K562 (cell line): Measurements from ENCODE around the gene NAT8. TPM values are rescaled to one million over a fixed set of nuclear protein-coding genes. Genes with fewer than 3 reads are reported as not detected.

Experiments
- ATAC-seq: fragments of 200-7000 bp; cut with Tn5 transposase; 3 replicates; pipeline ENCODE4 v1.9.1; 2020; ENCODE audit warnings: moderate library complexity
- BruUV-seq: library from RNA; stranded (reverse); fragments of 400-500 nt; replicated peaks from 2 replicates; lab custom pipeline; 2021; lab: Mats Ljungman, UMichigan
- CTCF ChIA-PET: fragments of 300-600 bp; formaldehyde crosslinking; extraction: SDS; loops from one replicate; lab custom pipeline; 2021; ENCODE audit warnings: low intra/inter-chr PET ratio; lab: Yijun Ruan, JAX
- POLR2A ChIA-PET: fragments of 300-600, 350-650 bp; sonication (Branson Sonifier 250); formaldehyde crosslinking; extraction: SDS; loops from one replicate; lab custom pipeline; 2021; ENCODE audit warnings: antibody characterized with exemption, inconsistent platforms; lab: Yijun Ruan, JAX
- DNase-seq, 4 experiments: peaks; one replicate each; pipeline versions ENCODE4 v3.0.0 to v3.0.0-alpha.2; 2011 to 2018; ENCODE audit warnings: low spot score in 3 of 4, mixed read lengths in 3 of 4; ENCODE audit errors: extremely low read depth in 1 of 4
- FAIRE-seq: peaks from 2 replicates; lab custom pipeline; 2011; peaks lifted over from hg19 to GRCh38; lab: Jason Lieb, UNC
- H2AFZ ChIP-seq: 2 replicates; pipeline ENCODE4 v1.6.0; 2011; ENCODE audit warnings: low read depth, low read length, control low read depth, inconsistent platforms
- H3K27ac ChIP-seq: fragments of 200-600 bp; 3 replicates; pipeline ENCODE4 v1.8.0; 2011; ENCODE audit warnings: low read depth, mild to moderate bottlenecking, control low read depth, inconsistent platforms, low read length, moderate library complexity, mixed read lengths; ENCODE audit errors: extremely low read depth
- H3K27me3 ChIP-seq, 2 experiments: fragments of 300-600 bp in 1 of 2; 2 replicates in 1 of 2; 3 replicates in 1 of 2; pipeline versions ENCODE4 v1.6.0 to v1.8.0; 2011; ENCODE audit warnings: inconsistent platforms in 2 of 2, low read length in 2 of 2, mild to moderate bottlenecking in 1 of 2, mixed read lengths in 1 of 2, moderate library complexity in 1 of 2; ENCODE audit not compliant: control insufficient read depth in 2 of 2, insufficient read depth in 2 of 2
- H3K36me3 ChIP-seq: fragments of 300-600 bp; 3 replicates; pipeline ENCODE4 v1.8.0; 2011; ENCODE audit warnings: mild to moderate bottlenecking, low read length, inconsistent platforms; ENCODE audit not compliant: control insufficient read depth, insufficient read depth
- H3K4me1 ChIP-seq, 2 experiments: fragments of 200-600 bp in 1 of 2; replicated peaks in 1 of 2; 2 replicates in 1 of 2; 3 replicates in 1 of 2; pipeline versions ENCODE4 v1.5.1 to v1.8.0; 2011; ENCODE audit warnings: inconsistent platforms in 2 of 2, low read length in 2 of 2, mild to moderate bottlenecking in 1 of 2, mixed read lengths in 1 of 2, moderate library complexity in 1 of 2; ENCODE audit not compliant: control insufficient read depth in 2 of 2, insufficient read depth in 2 of 2
- H3K4me2 ChIP-seq: 2 replicates; pipeline ENCODE4 v1.6.1; 2011; ENCODE audit warnings: low read length, control low read depth, inconsistent platforms, mixed read lengths; ENCODE audit not compliant: insufficient read depth
- H3K4me3 ChIP-seq: fragments of 200-600 bp; sonication (generic), shearing (Covaris generic); 2 replicates; pipeline ENCODE4 v1.5.1; 2016; ENCODE audit warnings: control low read depth, inconsistent platforms
- H3K79me2 ChIP-seq: fragments of 200-600 bp; 3 replicates; pipeline ENCODE4 v1.8.0; 2011; ENCODE audit warnings: low read length, inconsistent platforms; ENCODE audit not compliant: control insufficient read depth, insufficient read depth
- H3K9ac ChIP-seq, 2 experiments: 2 replicates each; pipeline versions ENCODE4 v1.6.0 to v1.6.1; 2011; ENCODE audit warnings: low read depth in 2 of 2, low read length in 2 of 2, control low read depth in 1 of 2, inconsistent platforms in 1 of 2, mild to moderate bottlenecking in 1 of 2, mixed read lengths in 1 of 2; ENCODE audit not compliant: insufficient read depth in 1 of 2
- H3K9me1 ChIP-seq: one replicate; pipeline ENCODE4 v1.6.0; 2011; ENCODE audit warnings: inconsistent platforms, mild to moderate bottlenecking, low read length, moderate library complexity; ENCODE audit not compliant: control insufficient read depth, insufficient read depth
- H3K9me3 ChIP-seq: replicated peaks from 2 replicates; pipeline ENCODE4 v1.5.1; 2011; ENCODE audit warnings: low read depth, low read length, inconsistent platforms; ENCODE audit not compliant: control insufficient read depth, insufficient read depth
- H4K20me1 ChIP-seq: replicated peaks from 2 replicates; pipeline ENCODE4 v1.6.1; 2011; ENCODE audit warnings: low read length, inconsistent platforms, mixed read lengths; ENCODE audit not compliant: control insufficient read depth, insufficient read depth
- CBFA2T2 ChIP-seq: fragments of 450-650 bp; conservative IDR thresholded peaks from 2 replicates; pipeline ENCODE4 v1.6.1; 2017; ENCODE audit warnings: mild to moderate bottlenecking
- CBFA2T3 ChIP-seq: fragments of 450-650 bp; IDR thresholded peaks from 2 replicates; pipeline ENCODE4 v1.6.1; 2017
- DMBX1 ChIP-seq: fragments of 250-450 bp; sonication (Bioruptor Pico); IDR thresholded peaks from 2 replicates; pipeline ENCODE4 v1.8.0; 2022; ENCODE audit warnings: inconsistent platforms, mild to moderate bottlenecking, moderate library complexity, borderline replicate concordance
- GATA2 ChIP-seq: sonication (generic); formaldehyde crosslinking; IDR thresholded peaks from 2 replicates; pipeline ENCODE4 v1.4.0; 2020; ENCODE audit warnings: mild to moderate bottlenecking, missing genetic modification reagents
- HINFP ChIP-seq: fragments of 450-650 bp; conservative IDR thresholded peaks from 2 replicates; pipeline ENCODE4 v1.6.1; 2016; ENCODE audit warnings: missing genetic modification characterization, low read depth, mild to moderate bottlenecking, control low read depth, missing compliant biosample characterization
- HNRNPK ChIP-seq: fragments of 200-400 bp; formaldehyde crosslinking; IDR thresholded peaks from one replicate; pipeline ENCODE4 v1.6.1; 2018; ENCODE audit warnings: mild to moderate bottlenecking, low read depth, low read length; ENCODE audit not compliant: poor library complexity, severe bottlenecking
- JUNB ChIP-seq: fragments of 450-650 bp; formaldehyde crosslinking; conservative IDR thresholded peaks from 2 replicates; pipeline ENCODE4 v1.4.0; 2020; ENCODE audit warnings: mild to moderate bottlenecking
- MAFG ChIP-seq: fragments of 450-650 bp; conservative IDR thresholded peaks from 2 replicates; pipeline ENCODE4 v1.6.1; 2016; ENCODE audit warnings: missing genetic modification characterization, missing compliant biosample characterization
- PHB2 ChIP-seq: fragments of 450-650 bp; IDR thresholded peaks from 2 replicates; pipeline ENCODE4 v1.6.1; 2017; ENCODE audit warnings: low read depth
- PTBP1 ChIP-seq: fragments of 200-400 bp; formaldehyde crosslinking; IDR thresholded peaks from 2 replicates; pipeline ENCODE4 v1.6.1; 2017; ENCODE audit warnings: low read depth, low read length
- THAP12 ChIP-seq: fragments of 250-450 bp; sonication (Bioruptor Pico); IDR thresholded peaks from 2 replicates; pipeline ENCODE4 v1.9.0; 2021; ENCODE audit warnings: mild to moderate bottlenecking, inconsistent platforms
- ZNF507 ChIP-seq: conservative IDR thresholded peaks from 2 replicates; pipeline ENCODE4 v1.6.1; 2017; ENCODE audit warnings: missing genetic modification characterization, missing compliant biosample characterization
- WGBS: fragments of 100-300 bp; shearing (Covaris generic); methylation state at CpG from one replicate; pipeline ENCODE4 v1.1.6; 2016; ENCODE audit warnings: low coverage, mixed read lengths; ENCODE audit not compliant: insufficient coverage; ENCODE audit errors: missing lambda C conversion rate; 5-methylcytosine and 5-hydroxymethylcytosine counted together
- in situ Hi-C: fragments of 300-500 bp; cut with MboI; formaldehyde crosslinking; loops from 4 replicates; pipeline ENCODE4 v1.15.0; 2018; ENCODE audit warnings: inconsistent platforms, mixed read lengths
- intact Hi-C: fragments of 100-400 bp; cut with micrococcal nuclease; formaldehyde crosslinking; loops from 2 replicates; pipeline ENCODE4 v1.14.2; 2022
- polyA plus RNA-seq, 8 experiments: library from polyadenylated mRNA; depleted of rRNA in 4 of 8; stranded (reverse) in 5 of 8; unstranded in 3 of 8; fragments of >200 nt; fragmentation: Nextera tagmentation in 2 of 8; fragmentation: Illumina TruSeq in 1 of 8; extraction: Ambion mirVana in 2 of 8; extraction: Trizol in 1 of 8; gene quantifications; 2 replicates each; pipeline versions ENCODE4 v1.2.1 to v1.2.3, GENCODE V29; 2011 to 2014; ENCODE audit warnings: inconsistent platforms in 1 of 8, missing spikeins in 1 of 8
- total RNA-seq, 7 experiments: library from RNA; depleted of rRNA in 6 of 7; stranded (reverse); fragments of >200 nt in 6 of 7; fragmentation: Illumina TruSeq in 2 of 7; extraction: Trizol in 2 of 7; gene quantifications; 2 replicates each; pipeline versions ENCODE4 v1.2.1 to v1.2.3, GENCODE V29; 2011 to 2021; ENCODE audit warnings: low replicate concordance in 1 of 7

Gene NAT8
- total and polyA plus RNA-seq, 9 of the 15 experiments (the other 6 are each of a cell fraction or from before 2014, with no cell fraction given) = not detected

- POLR2A ChIA-PET = interaction anchor here (0.6 to 0.7 kb wide), 2 partner anchors 327 to 661 kb away, joined by 3 read pairs; no protein-coding TSS in a partner anchor
- in situ Hi-C loops (no loop called here), intact Hi-C loops (no loop called here)
- Histone ChIP-seq H3K9ac (no peak overlapping the region), H3K4me3 (no peak overlapping the region), H3K36me3 (no peaks in the 10 kb centered on the region), H3K27me3 (peaks cover 8 to 22% of the 10 kb centered on the region in 2 experiments; a peak in 3 of 5 replicates), H3K9me3 (no peaks in the 10 kb centered on the region), H3K79me2 (no peaks in the 10 kb centered on the region), H3K9me1 (no peaks in the 10 kb centered on the region), H2AFZ (no peak overlapping the region), H3K27ac (no peak overlapping the region), H3K4me1 (no peaks in the 10 kb centered on the region; a peak in 1 of 5 replicates), H3K4me2 (no peak overlapping the region), H4K20me1 (no peaks in the 10 kb centered on the region)
- TF ChIP-seq CBFA2T3 = no peak
- TF ChIP-seq HNRNPK = no peak
- TF ChIP-seq PTBP1 = no peak
- no peak for TF ChIP-seq CBFA2T2
- no peak for TF ChIP-seq HINFP
- no peak for TF ChIP-seq PHB2
- no peak for TF ChIP-seq GATA2 (CRISPR knock-in tag)
- no peak for TF ChIP-seq DMBX1
- no peak for TF ChIP-seq JUNB (CRISPR knock-in tag)
- TF ChIP-seq THAP12 = no peak
- TF ChIP-seq MAFG (tag) = no peak
- TF ChIP-seq ZNF507 (tag) = no peak
- DNase-seq (no peak), FAIRE-seq (no peak), ATAC-seq (no peak)
- no TSS peak for BruUV-seq
- under 1% methylated on average over 6 of the region's 6 CpGs for WGBS
- CTCF ChIA-PET = no interaction called here
These were observed 9.5 kb upstream of the NAT8 start for GRCh38 chr2:73651591-73652230.
